Suprapubic skin (tissue), 4 donors: ENCODE data around the gene TLR3. TPM values are rescaled to one million over a fixed set of nuclear protein-coding genes. Genes with fewer than 3 reads are reported as not detected.
A peak's percentile ranks its signal among the peaks of the same experiment; 100 is the strongest.

Experiments
- DNase-seq, 2 donors: peaks; one replicate each; pipeline ENCODE4 v3.0.0-alpha.2; 2019; ENCODE audit warnings: low spot score in 2 of 2
- H3K27ac ChIP-seq: fragments of 200-600 bp; sonication (generic); one replicate; pipeline ENCODE4 v1.5.1; 2019
- H3K27me3 ChIP-seq: fragments of 200-600 bp; sonication (generic); one replicate; pipeline ENCODE4 v1.5.1; 2019
- H3K36me3 ChIP-seq: fragments of 200-600 bp; sonication (generic); one replicate; pipeline ENCODE4 v1.5.1; 2019
- H3K4me1 ChIP-seq: fragments of 200-600 bp; sonication (generic); one replicate; pipeline ENCODE4 v1.5.1; 2019
- H3K4me3 ChIP-seq: fragments of 200-600 bp; sonication (generic); one replicate; pipeline ENCODE4 v1.5.1; 2019; ENCODE audit warnings: mild to moderate bottlenecking
- H3K9me3 ChIP-seq: fragments of 200-600 bp; sonication (generic); one replicate; pipeline ENCODE4 v1.5.1; 2019
- EP300 ChIP-seq: sonication (generic); formaldehyde crosslinking; IDR thresholded peaks from one replicate; pipeline ENCODE4 v1.6.1; 2017; ENCODE audit warnings: antibody characterized with exemption
- POLR2A ChIP-seq, 2 donors: fragments of 450-650 bp; IDR thresholded peaks; one replicate each; pipeline ENCODE4 v1.6.1; 2017; ENCODE audit warnings: antibody characterized with exemption in 2 of 2, mild to moderate bottlenecking in 2 of 2, moderate library complexity in 2 of 2
- POLR2AphosphoS5 ChIP-seq, 3 donors: sonication (generic); formaldehyde crosslinking; IDR thresholded peaks; one replicate each; pipeline ENCODE4 v1.6.1; 2017; ENCODE audit warnings: antibody characterized with exemption in 3 of 3
- WGBS: methylation state at CpG from one replicate; pipeline ENCODE4 v1.1.5; 2018; 5-methylcytosine and 5-hydroxymethylcytosine counted together
- total RNA-seq, 4 donors: library from RNA; depleted of rRNA; stranded (reverse); fragments of >200 nt; gene quantifications; one replicate each; pipeline ENCODE4 v1.1.0, GENCODE V29; 2016
- TF ChIP-seq, protein P1 (sequence below), 2 donors: fragments of 200-600 bp in 1 of 2; fragments of 450-650 bp in 1 of 2; sonication (generic) in 1 of 2; IDR thresholded peaks; one replicate each; pipeline ENCODE4 v1.5.1; 2016 to 2019; ENCODE audit warnings: antibody characterized with exemption in 2 of 2, mild to moderate bottlenecking in 1 of 2, moderate library complexity in 1 of 2

TLR3 gene
- total RNA-seq, 4 donors from 2014 or later, result 3.1 to 6.1 (median 4.4) TPM

DNA sequence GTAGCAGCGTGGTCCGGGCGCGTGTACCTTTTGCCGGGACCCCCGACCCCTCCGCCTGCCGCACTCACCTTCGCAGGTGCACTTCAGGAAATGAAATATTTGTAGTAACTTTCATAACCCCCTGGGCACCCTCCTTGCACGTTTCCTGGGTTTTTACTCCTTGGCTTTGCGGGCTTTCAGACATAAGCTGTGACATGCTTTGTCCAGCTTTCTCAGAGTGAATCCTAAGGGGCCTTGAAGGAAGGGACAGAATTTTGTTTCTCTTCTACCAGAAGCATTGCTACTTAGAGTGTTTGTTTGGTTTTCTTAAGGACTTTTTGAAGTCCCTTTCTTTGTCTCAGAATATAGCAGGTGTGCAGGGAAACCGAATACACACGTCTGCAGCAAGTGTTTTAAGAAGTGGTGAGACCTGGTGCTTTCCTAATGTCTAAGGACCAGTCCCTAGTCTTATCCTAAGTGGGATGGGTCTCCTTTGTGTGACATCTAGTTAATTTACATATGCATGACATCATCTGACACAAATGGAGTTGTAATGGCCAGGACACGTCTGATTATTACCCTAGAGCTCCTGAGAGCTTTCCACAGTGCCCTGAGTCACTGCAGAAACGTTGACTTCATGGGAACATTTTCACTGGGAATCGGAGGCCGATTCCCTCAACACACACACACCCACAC is 36.8 kb downstream of the TLR3 start:
- no peaks in the 10 kb centered on the region for H3K9me3 ChIP-seq
- no peak overlapping the region for H3K27ac ChIP-seq
- TF ChIP-seq EP300 (no peak), POLR2AphosphoS5 (IDR thresholded peaks at IDR 0.05) (no peak), POLR2A (IDR thresholded peaks at IDR 0.05) (no peak)
- TF ChIP-seq, protein P1, sequence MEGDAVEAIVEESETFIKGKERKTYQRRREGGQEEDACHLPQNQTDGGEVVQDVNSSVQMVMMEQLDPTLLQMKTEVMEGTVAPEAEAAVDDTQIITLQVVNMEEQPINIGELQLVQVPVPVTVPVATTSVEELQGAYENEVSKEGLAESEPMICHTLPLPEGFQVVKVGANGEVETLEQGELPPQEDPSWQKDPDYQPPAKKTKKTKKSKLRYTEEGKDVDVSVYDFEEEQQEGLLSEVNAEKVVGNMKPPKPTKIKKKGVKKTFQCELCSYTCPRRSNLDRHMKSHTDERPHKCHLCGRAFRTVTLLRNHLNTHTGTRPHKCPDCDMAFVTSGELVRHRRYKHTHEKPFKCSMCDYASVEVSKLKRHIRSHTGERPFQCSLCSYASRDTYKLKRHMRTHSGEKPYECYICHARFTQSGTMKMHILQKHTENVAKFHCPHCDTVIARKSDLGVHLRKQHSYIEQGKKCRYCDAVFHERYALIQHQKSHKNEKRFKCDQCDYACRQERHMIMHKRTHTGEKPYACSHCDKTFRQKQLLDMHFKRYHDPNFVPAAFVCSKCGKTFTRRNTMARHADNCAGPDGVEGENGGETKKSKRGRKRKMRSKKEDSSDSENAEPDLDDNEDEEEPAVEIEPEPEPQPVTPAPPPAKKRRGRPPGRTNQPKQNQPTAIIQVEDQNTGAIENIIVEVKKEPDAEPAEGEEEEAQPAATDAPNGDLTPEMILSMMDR (IDR thresholded peaks at IDR 0.05), result no peak
- H3K27me3 ChIP-seq, result peaks cover 8% of the 10 kb centered on the region
- no peak for DNase-seq
- no peaks in the 10 kb centered on the region for H3K36me3 ChIP-seq
- H3K4me3 ChIP-seq, result peak overlapping the region; percentile 65
- H3K4me1 ChIP-seq, result peaks cover 16% of the 10 kb centered on the region
- WGBS, result 32% methylated on average over 10 of the region's 17 CpGs

- 70% methylated on average over 4 of the region's 4 CpGs for WGBS
- H3K9me3 ChIP-seq, result no peaks in the 10 kb centered on the region
- no peak for TF ChIP-seq EP300
These were observed 39.0 kb downstream of the TLR3 start for GRCh38 chr4:186107947-186108346.

GRCh38 chr4:186108391-186108790 is 39.4 kb downstream of the TLR3 start:
- Histone ChIP-seq H3K4me1 (peaks cover 16% of the 10 kb centered on the region), H3K27me3 (peaks cover 8% of the 10 kb centered on the region), H3K36me3 (no peaks in the 10 kb centered on the region), H3K4me3 (no peak overlapping the region), H3K27ac (no peak overlapping the region), H3K9me3 (no peaks in the 10 kb centered on the region)
- DNase-seq, result no peak
- 81% methylated on average over 3 of the region's 3 CpGs for WGBS
- TF ChIP-seq, protein P1 (IDR thresholded peaks at IDR 0.05), result no peak
- TF ChIP-seq EP300 (no peak), POLR2A (IDR thresholded peaks at IDR 0.05) (no peak), POLR2AphosphoS5 (IDR thresholded peaks at IDR 0.05) (no peak)

More at GRCh38 chr4:186107947-186108346, 39.0 kb downstream of the TLR3 start:
- Histone ChIP-seq H3K36me3 (no peaks in the 10 kb centered on the region), H3K27me3 (peaks cover 8% of the 10 kb centered on the region), H3K4me3 (no peak overlapping the region), H3K27ac (no peak overlapping the region), H3K4me1 (peaks cover 16% of the 10 kb centered on the region)
- no peak for DNase-seq

DNA sequence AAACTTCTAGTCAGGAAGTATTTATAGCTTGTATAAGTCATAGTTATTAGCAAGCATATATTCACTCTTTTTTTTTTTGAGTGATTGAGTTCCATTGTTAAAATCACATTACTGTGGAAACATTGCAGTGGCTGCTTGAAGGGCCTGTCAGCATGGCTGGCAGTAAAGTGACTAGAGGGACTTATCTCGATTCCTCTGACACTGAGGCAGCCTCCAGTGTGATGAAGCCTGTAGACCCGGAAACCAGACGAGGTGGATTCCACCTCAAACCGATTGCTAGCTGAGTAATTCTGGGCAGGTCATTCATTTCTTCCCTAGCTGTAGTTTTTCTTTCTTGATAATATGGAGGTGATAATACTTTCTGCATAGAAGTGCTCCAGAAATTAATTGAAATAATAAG is 40.3 kb downstream of the TLR3 start:
- Histone ChIP-seq H3K27me3 (peaks cover 8% of the 10 kb centered on the region), H3K27ac (no peak overlapping the region), H3K36me3 (no peaks in the 10 kb centered on the region), H3K4me1 (peaks cover 15% of the 10 kb centered on the region), H3K9me3 (no peaks in the 10 kb centered on the region), H3K4me3 (no peak overlapping the region)
- WGBS, result 89% methylated on average over 4 of the region's 4 CpGs
- no peak for DNase-seq
- TF ChIP-seq EP300 (no peak), POLR2A (IDR thresholded peaks at IDR 0.05) (no peak)
- TF ChIP-seq, protein P1 (IDR thresholded peaks at IDR 0.05), result no peak

GRCh38 chr4:186116697-186117096 is 47.7 kb downstream of the TLR3 start:
- H3K9me3 ChIP-seq, result no peaks in the 10 kb centered on the region
- WGBS, result 52% methylated on average over 2 of the region's 2 CpGs
- no peaks in the 10 kb centered on the region for H3K27me3 ChIP-seq
- H3K4me1 ChIP-seq, result no peaks in the 10 kb centered on the region
- H3K27ac ChIP-seq, result no peak overlapping the region
- no peak for TF ChIP-seq POLR2A (IDR thresholded peaks at IDR 0.05)
- DNase-seq, result no peak
- H3K36me3 ChIP-seq, result no peaks in the 10 kb centered on the region
- H3K4me3 ChIP-seq, result no peak overlapping the region

- DNase-seq, result no peak
- TF ChIP-seq EP300, result no peak
- TF ChIP-seq, protein P1 (IDR thresholded peaks at IDR 0.05), result no peak
- TF ChIP-seq POLR2AphosphoS5 (IDR thresholded peaks at IDR 0.05), result no peak
- TF ChIP-seq POLR2A (IDR thresholded peaks at IDR 0.05), result no peak
- H3K9me3 ChIP-seq, result no peaks in the 10 kb centered on the region
- no peak overlapping the region for H3K27ac ChIP-seq
- 34% methylated on average over 7 of the region's 7 CpGs for WGBS
- no peak overlapping the region for H3K4me3 ChIP-seq
- H3K4me1 ChIP-seq, result no peaks in the 10 kb centered on the region
- H3K36me3 ChIP-seq, result no peaks in the 10 kb centered on the region
- no peaks in the 10 kb centered on the region for H3K27me3 ChIP-seq
These were observed 49.6 kb downstream of the TLR3 start for GRCh38 chr4:186118582-186118981.
